GM12878 (cell line): ENCODE measurements around the gene TEX264. TPM values are rescaled to one million over a fixed set of nuclear protein-coding genes. Genes with fewer than 3 reads are reported as not detected.

ENCODE experiments used
- ATAC-seq: fragments of 200-7000 bp; cut with Tn5 transposase; 3 replicates; pipeline ENCODE4 v1.9.1; 2020; ENCODE audit warnings: mild to moderate bottlenecking, moderate library complexity
- BruUV-seq: library from RNA; stranded (reverse); fragments of 400-500 nt; replicated peaks from 2 replicates; lab custom pipeline; 2021; lab: Mats Ljungman, UMichigan
- CTCF ChIA-PET: fragments of 300-600 bp; sonication (Branson Sonifier 250); formaldehyde crosslinking; extraction: SDS; loops from one replicate; lab custom pipeline; 2021; ENCODE audit warnings: inconsistent platforms; lab: Yijun Ruan, JAX
- POLR2A ChIA-PET: fragments of 350-600 bp; formaldehyde crosslinking; extraction: SDS; loops from one replicate; lab custom pipeline; 2021; ENCODE audit warnings: inconsistent platforms; lab: Charles Lee
- RAD21 ChIA-PET: fragments of 300-600 bp; sonication (Branson Sonifier 250); formaldehyde crosslinking; loops from one replicate; lab custom pipeline; 2023; ENCODE audit warnings: antibody characterized with exemption; ENCODE audit not compliant: unreplicated experiment; lab: Charles Lee
- SMC1A ChIA-PET: fragments of 300-600 bp; sonication (Branson Sonifier 250); formaldehyde crosslinking; loops from one replicate; lab custom pipeline; 2023; ENCODE audit not compliant: unreplicated experiment, uncharacterized antibody; lab: Charles Lee
- DNase-seq: peaks from one replicate; pipeline ENCODE4 v3.0.0-alpha.2; 2011; ENCODE audit warnings: low read depth, low spot score
- FAIRE-seq: peaks from 3 replicates; lab custom pipeline; 2011; peaks lifted over from hg19 to GRCh38; lab: Jason Lieb, UNC
- H2AFZ ChIP-seq: 2 replicates; pipeline ENCODE4 v1.6.0; 2011; ENCODE audit warnings: low read depth, low read length, control low read depth; ENCODE audit not compliant: control insufficient read depth
- H3K27ac ChIP-seq: 2 replicates; pipeline ENCODE4 v1.5.1; 2011; ENCODE audit warnings: control low read depth; ENCODE audit not compliant: control insufficient read depth, insufficient read depth
- H3K27me3 ChIP-seq, 2 experiments: replicated peaks in 1 of 2; 2 replicates each; pipeline versions ENCODE4 v1.6.0 to v1.6.1; 2011; ENCODE audit warnings: low read length in 1 of 2; ENCODE audit not compliant: control insufficient read depth in 2 of 2, insufficient read depth in 2 of 2
- H3K36me3 ChIP-seq, 2 experiments: 2 replicates each; pipeline ENCODE4 v1.5.1; 2011; ENCODE audit warnings: low read length in 1 of 2; ENCODE audit not compliant: control insufficient read depth in 2 of 2, insufficient read depth in 2 of 2
- H3K4me1 ChIP-seq: 2 replicates; pipeline ENCODE4 v1.6.1; 2011; ENCODE audit warnings: mild to moderate bottlenecking, low read length, moderate library complexity, mixed read lengths; ENCODE audit not compliant: control insufficient read depth, insufficient read depth
- H3K4me2 ChIP-seq: 2 replicates; pipeline ENCODE4 v1.6.0; 2011; ENCODE audit warnings: control low read depth; ENCODE audit not compliant: control insufficient read depth, insufficient read depth
- H3K4me3 ChIP-seq: fragments of 200-600 bp; sonication (generic); 2 replicates; pipeline ENCODE4 v1.5.1; 2016
- H3K79me2 ChIP-seq: 2 replicates; pipeline ENCODE4 v1.6.0; 2011; ENCODE audit warnings: low read length; ENCODE audit not compliant: control insufficient read depth, insufficient read depth
- H3K9ac ChIP-seq: 2 replicates; pipeline ENCODE4 v1.8.0; 2011; ENCODE audit warnings: low read length, control low read depth, mixed read lengths; ENCODE audit not compliant: control insufficient read depth, insufficient read depth
- H3K9me3 ChIP-seq: replicated peaks from 3 replicates; pipeline ENCODE4 v1.5.1; 2011; ENCODE audit warnings: mild to moderate bottlenecking, low read length; ENCODE audit not compliant: control insufficient read depth, insufficient read depth
- H4K20me1 ChIP-seq: 2 replicates; pipeline ENCODE4 v1.6.0; 2011; ENCODE audit not compliant: control insufficient read depth, insufficient read depth
- ATF3 ChIP-seq: IDR thresholded peaks from 2 replicates; pipeline ENCODE4 v1.6.1; 2011; ENCODE audit warnings: low read depth, mild to moderate bottlenecking, low read length, moderate library complexity, borderline replicate concordance; ENCODE audit errors: extremely low read depth
- ATF7 ChIP-seq: fragments of 450-650 bp; IDR thresholded peaks from 2 replicates; pipeline ENCODE4 v1.6.1; 2016; ENCODE audit warnings: low read depth, mild to moderate bottlenecking
- ETV6 ChIP-seq, 2 experiments: fragments of 450-650 bp in 1 of 2; IDR thresholded peaks in 1 of 2; conservative IDR thresholded peaks in 1 of 2; 2 replicates each; pipeline ENCODE4 v1.6.1; 2014; ENCODE audit warnings: antibody characterized with exemption in 1 of 2, borderline replicate concordance in 1 of 2, low read depth in 1 of 2, mild to moderate bottlenecking in 1 of 2, moderate library complexity in 1 of 2
- MAX ChIP-seq: IDR thresholded peaks from 2 replicates; pipeline ENCODE4 v1.6.1; 2012; ENCODE audit warnings: low read depth, low read length, improper control_type of control experiment
- NFIC ChIP-seq: IDR thresholded peaks from 2 replicates; pipeline ENCODE4 v1.6.1; 2012; ENCODE audit warnings: low read depth, mild to moderate bottlenecking, inconsistent platforms, low read length, moderate library complexity
- NR2F1 ChIP-seq: fragments of 450-650 bp; conservative IDR thresholded peaks from 2 replicates; pipeline ENCODE4 v1.6.1; 2017; ENCODE audit warnings: mild to moderate bottlenecking
- POLR2A ChIP-seq: IDR thresholded peaks from 2 replicates; pipeline ENCODE4 v1.6.1; 2011; ENCODE audit warnings: low read depth, mild to moderate bottlenecking, low read length
- POLR2AphosphoS5 ChIP-seq: IDR thresholded peaks from 2 replicates; pipeline ENCODE4 v1.6.1; 2011; ENCODE audit warnings: mild to moderate bottlenecking, low read length, inconsistent platforms
- RCOR1 ChIP-seq: conservative IDR thresholded peaks from 2 replicates; pipeline ENCODE4 v1.6.1; 2012; ENCODE audit warnings: low read depth, low read length, improper control_type of control experiment
- SMAD5 ChIP-seq: IDR thresholded peaks from 2 replicates; pipeline ENCODE4 v1.6.1; 2016; ENCODE audit warnings: antibody characterized with exemption, low read depth
- TCF3 ChIP-seq: IDR thresholded peaks from 2 replicates; pipeline ENCODE4 v1.6.1; 2012; ENCODE audit warnings: low read depth, mild to moderate bottlenecking, low read length, borderline replicate concordance; ENCODE audit not compliant: insufficient read depth
- WGBS: methylation state at CpG from one replicate; pipeline ENCODE4 v1.1.6; 2016; ENCODE audit warnings: low lambda C conversion rate; ENCODE audit not compliant: insufficient replicate concordance, insufficient coverage; ENCODE audit errors: missing lambda C conversion rate; 5-methylcytosine and 5-hydroxymethylcytosine counted together
- in situ Hi-C: fragments of 300-500 bp; cut with MboI; formaldehyde crosslinking; loops from 9 replicates; pipeline ENCODE4 v1.14.3; 2018; ENCODE audit warnings: mixed read lengths
- intact Hi-C: fragments of 100-400 bp; cut with micrococcal nuclease; formaldehyde crosslinking; loops from one replicate; pipeline ENCODE4 v1.14.2; 2022; ENCODE audit not compliant: unreplicated experiment
- polyA plus RNA-seq, 11 experiments: library from polyadenylated mRNA; depleted of rRNA in 4 of 11; unstranded in 6 of 11; stranded (reverse) in 5 of 11; fragments of >200 nt; fragmentation: Nextera tagmentation in 4 of 11; fragmentation: Illumina TruSeq in 1 of 11; extraction: Ambion mirVana in 4 of 11; extraction: Trizol in 1 of 11; gene quantifications; 1 replicate in 1 of 11; 2 replicates in 10 of 11; pipeline versions ENCODE4 v1.2.1 to v1.2.3, GENCODE V29; 2011 to 2016; ENCODE audit warnings: inconsistent platforms in 2 of 11, missing spikeins in 2 of 11, low read depth in 1 of 11
- total RNA-seq, 4 experiments: library from RNA; depleted of rRNA in 3 of 4; stranded (reverse); fragments of >200 nt in 3 of 4; fragmentation: Illumina TruSeq in 1 of 4; extraction: Trizol in 1 of 4; gene quantifications; 2 replicates each; pipeline versions ENCODE4 v1.2.1 to v1.2.3, GENCODE V29; 2013 to 2021
- TF ChIP-seq, protein P1 (sequence below): IDR thresholded peaks from 2 replicates; pipeline ENCODE4 v1.6.1; 2011; ENCODE audit warnings: borderline replicate concordance, low read depth, mild to moderate bottlenecking, moderate library complexity, low read length; ENCODE audit not compliant: insufficient read depth, poor library complexity, severe bottlenecking

TEX264 gene
- total and polyA plus RNA-seq, 10 of the 15 experiments (the other 5 are each of a cell fraction or from before 2014, with no cell fraction given): 3.6 to 63.0 (median 52.4) TPM

GRCh38 chr3:51733859-51734571, 63.0 kb downstream of the TEX264 start:
- ATAC-seq (no peak), FAIRE-seq (no peak), DNase-seq (no peak)
- no peak overlapping the region for H3K9ac ChIP-seq
- no peak overlapping the region for H2AFZ ChIP-seq
- no peaks in the 10 kb centered on the region for H3K9me3 ChIP-seq
- no peak overlapping the region for H3K27ac ChIP-seq
- no peaks in the 10 kb centered on the region for H3K36me3 ChIP-seq
- WGBS: 48% methylated on average over 4 of the region's 4 CpGs
- ChIA-PET CTCF (interaction anchor here (1.3 kb wide), 1 partner anchor 86 kb away, joined by 4 read pairs; no protein-coding TSS in a partner anchor), POLR2A (no interaction called here), SMC1A (interaction anchor here (0.9 to 1.1 kb wide), 2 partner anchors 15 to 65 kb away, joined by 3 to 6 read pairs; no protein-coding TSS in a partner anchor), RAD21 (no interaction called here)
- H3K4me2 ChIP-seq: no peak overlapping the region
- H3K79me2 ChIP-seq: no peaks in the 10 kb centered on the region
- in situ Hi-C loops: no loop called here
- H3K27me3 ChIP-seq: no peaks in the 10 kb centered on the region
- BruUV-seq: no TSS peak
- no peaks in the 10 kb centered on the region for H4K20me1 ChIP-seq
- no peaks in the 10 kb centered on the region for H3K4me1 ChIP-seq
- no peak for TF ChIP-seq RCOR1
- no peak for TF ChIP-seq SMAD5
- TF ChIP-seq TCF3: no peak
- no peak for TF ChIP-seq POLR2A
- TF ChIP-seq NR2F1: no peak
- TF ChIP-seq POLR2AphosphoS5: no peak
- no peak for TF ChIP-seq ATF7
- TF ChIP-seq MAX: no peak
- TF ChIP-seq ATF3: no peak
- TF ChIP-seq, protein P1, sequence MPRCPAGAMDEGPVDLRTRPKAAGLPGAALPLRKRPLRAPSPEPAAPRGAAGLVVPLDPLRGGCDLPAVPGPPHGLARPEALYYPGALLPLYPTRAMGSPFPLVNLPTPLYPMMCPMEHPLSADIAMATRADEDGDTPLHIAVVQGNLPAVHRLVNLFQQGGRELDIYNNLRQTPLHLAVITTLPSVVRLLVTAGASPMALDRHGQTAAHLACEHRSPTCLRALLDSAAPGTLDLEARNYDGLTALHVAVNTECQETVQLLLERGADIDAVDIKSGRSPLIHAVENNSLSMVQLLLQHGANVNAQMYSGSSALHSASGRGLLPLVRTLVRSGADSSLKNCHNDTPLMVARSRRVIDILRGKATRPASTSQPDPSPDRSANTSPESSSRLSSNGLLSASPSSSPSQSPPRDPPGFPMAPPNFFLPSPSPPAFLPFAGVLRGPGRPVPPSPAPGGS: no peak
- no peak for TF ChIP-seq NFIC
- TF ChIP-seq ETV6 (conservative IDR thresholded peaks at IDR 0.05 in 1 of 2, IDR thresholded peaks at IDR 0.05 in 1 of 2; ENCODE audit: borderline replicate concordance in 1 of 2, low read depth in 1 of 2): no peak
- no peak overlapping the region for H3K4me3 ChIP-seq
- intact Hi-C loops: no loop called here
